SK-N-MC (cell line): ENCODE measurements around the gene WDR88.

Source experiments
- EZH2 ChIP-seq: fragments of 200-600 bp; sonication (generic); IDR thresholded peaks from one replicate; pipeline ENCODE4 v1.6.1; 2017; ENCODE audit warnings: antibody characterized with exemption
- POLR2AphosphoS5 ChIP-seq: IDR thresholded peaks from 2 replicates; pipeline ENCODE4 v1.6.1; 2012; ENCODE audit warnings: mild to moderate bottlenecking, low read depth, low read length, borderline replicate concordance

GRCh38 chr19:33219261-33219815 is 87.4 kb downstream of the WDR88 start:
- TF ChIP-seq POLR2AphosphoS5: no peak
- no peak for TF ChIP-seq EZH2
